A673 (cell line): ENCODE data around the gene SREBF1.

ENCODE experiments used
- CTCF ChIP-seq: fragments of 300-800, 200-600 bp; sonication (generic); conservative IDR thresholded peaks from 2 replicates; pipeline ENCODE4 v1.5.1; 2017; ENCODE audit warnings: low read depth, mild to moderate bottlenecking, antibody characterized with exemption, low read length, moderate library complexity, mixed read lengths
- EZH2 ChIP-seq: fragments of 200-600 bp; sonication (generic); IDR thresholded peaks from 2 replicates; pipeline ENCODE4 v1.6.1; 2017; ENCODE audit warnings: borderline replicate concordance, low read depth, mild to moderate bottlenecking, mixed read lengths, antibody characterized with exemption, low read length; ENCODE audit not compliant: poor library complexity, severe bottlenecking

- TF ChIP-seq CTCF: no peak
- no peak for TF ChIP-seq EZH2
Measured at GRCh38 chr17:17816831-17817551, 19.8 kb downstream of the SREBF1 start.
